GM12878 (cell line): ENCODE data around the gene CEP97. TPM values are rescaled to one million over a fixed set of nuclear protein-coding genes. Genes with fewer than 3 reads are reported as not detected.

ENCODE experiments used
- ATAC-seq: fragments of 200-7000 bp; cut with Tn5 transposase; 3 replicates; pipeline ENCODE4 v1.9.1; 2020; ENCODE audit warnings: mild to moderate bottlenecking, moderate library complexity
- BruUV-seq: library from RNA; stranded (reverse); fragments of 400-500 nt; replicated peaks from 2 replicates; lab custom pipeline; 2021; lab: Mats Ljungman, UMichigan
- CTCF ChIA-PET: fragments of 300-600 bp; sonication (Branson Sonifier 250); formaldehyde crosslinking; extraction: SDS; loops from one replicate; lab custom pipeline; 2021; ENCODE audit warnings: inconsistent platforms; lab: Yijun Ruan, JAX
- POLR2A ChIA-PET: fragments of 350-600 bp; formaldehyde crosslinking; extraction: SDS; loops from one replicate; lab custom pipeline; 2021; ENCODE audit warnings: inconsistent platforms; lab: Charles Lee
- RAD21 ChIA-PET: fragments of 300-600 bp; sonication (Branson Sonifier 250); formaldehyde crosslinking; loops from one replicate; lab custom pipeline; 2023; ENCODE audit warnings: antibody characterized with exemption; ENCODE audit not compliant: unreplicated experiment; lab: Charles Lee
- SMC1A ChIA-PET: fragments of 300-600 bp; sonication (Branson Sonifier 250); formaldehyde crosslinking; loops from one replicate; lab custom pipeline; 2023; ENCODE audit not compliant: unreplicated experiment, uncharacterized antibody; lab: Charles Lee
- DNase-seq: peaks from one replicate; pipeline ENCODE4 v3.0.0-alpha.2; 2011; ENCODE audit warnings: low read depth, low spot score
- FAIRE-seq: peaks from 3 replicates; lab custom pipeline; 2011; peaks lifted over from hg19 to GRCh38; lab: Jason Lieb, UNC
- H2AFZ ChIP-seq: 2 replicates; pipeline ENCODE4 v1.6.0; 2011; ENCODE audit warnings: low read depth, low read length, control low read depth; ENCODE audit not compliant: control insufficient read depth
- H3K27ac ChIP-seq: 2 replicates; pipeline ENCODE4 v1.5.1; 2011; ENCODE audit warnings: control low read depth; ENCODE audit not compliant: control insufficient read depth, insufficient read depth
- H3K27me3 ChIP-seq, 2 experiments: replicated peaks in 1 of 2; 2 replicates each; pipeline versions ENCODE4 v1.6.0 to v1.6.1; 2011; ENCODE audit warnings: low read length in 1 of 2; ENCODE audit not compliant: control insufficient read depth in 2 of 2, insufficient read depth in 2 of 2
- H3K36me3 ChIP-seq, 2 experiments: 2 replicates each; pipeline ENCODE4 v1.5.1; 2011; ENCODE audit warnings: low read length in 1 of 2; ENCODE audit not compliant: control insufficient read depth in 2 of 2, insufficient read depth in 2 of 2
- H3K4me1 ChIP-seq: 2 replicates; pipeline ENCODE4 v1.6.1; 2011; ENCODE audit warnings: mild to moderate bottlenecking, low read length, moderate library complexity, mixed read lengths; ENCODE audit not compliant: control insufficient read depth, insufficient read depth
- H3K4me2 ChIP-seq: 2 replicates; pipeline ENCODE4 v1.6.0; 2011; ENCODE audit warnings: control low read depth; ENCODE audit not compliant: control insufficient read depth, insufficient read depth
- H3K4me3 ChIP-seq: fragments of 200-600 bp; sonication (generic); 2 replicates; pipeline ENCODE4 v1.5.1; 2016
- H3K79me2 ChIP-seq: 2 replicates; pipeline ENCODE4 v1.6.0; 2011; ENCODE audit warnings: low read length; ENCODE audit not compliant: control insufficient read depth, insufficient read depth
- H3K9ac ChIP-seq: 2 replicates; pipeline ENCODE4 v1.8.0; 2011; ENCODE audit warnings: low read length, control low read depth, mixed read lengths; ENCODE audit not compliant: control insufficient read depth, insufficient read depth
- H3K9me3 ChIP-seq: replicated peaks from 3 replicates; pipeline ENCODE4 v1.5.1; 2011; ENCODE audit warnings: mild to moderate bottlenecking, low read length; ENCODE audit not compliant: control insufficient read depth, insufficient read depth
- H4K20me1 ChIP-seq: 2 replicates; pipeline ENCODE4 v1.6.0; 2011; ENCODE audit not compliant: control insufficient read depth, insufficient read depth
- BCL11A ChIP-seq: IDR thresholded peaks from 2 replicates; pipeline ENCODE4 v1.6.1; 2011; ENCODE audit warnings: low read depth, low read length
- BRCA1 ChIP-seq: IDR thresholded peaks from 2 replicates; pipeline ENCODE4 v1.6.1; 2011; ENCODE audit warnings: low read depth, low read length, improper control_type of control experiment
- HCFC1 ChIP-seq: fragments of 150-350 bp; IDR thresholded peaks from 2 replicates; pipeline ENCODE4 v1.6.1; 2014; ENCODE audit warnings: low read length
- HDAC6 ChIP-seq: fragments of 200-600 bp; sonication (generic); IDR thresholded peaks from one replicate; pipeline ENCODE4 v1.8.0; 2017; ENCODE audit warnings: antibody characterized with exemption; ENCODE audit not compliant: unreplicated experiment
- HDGF ChIP-seq: fragments of 450-650 bp; IDR thresholded peaks from 2 replicates; pipeline ENCODE4 v1.6.1; 2016; ENCODE audit warnings: antibody characterized with exemption
- KDM1A ChIP-seq: fragments of 200-600 bp; sonication (generic); IDR thresholded peaks from 2 replicates; pipeline ENCODE4 v1.6.1; 2016; ENCODE audit warnings: borderline replicate concordance
- MTA3 ChIP-seq: IDR thresholded peaks from 2 replicates; pipeline ENCODE4 v1.6.1; 2012; ENCODE audit warnings: low read length, inconsistent platforms, borderline replicate concordance
- NR2F1 ChIP-seq: fragments of 450-650 bp; conservative IDR thresholded peaks from 2 replicates; pipeline ENCODE4 v1.6.1; 2017; ENCODE audit warnings: mild to moderate bottlenecking
- RBBP5 ChIP-seq: fragments of 200-600 bp; sonication (generic); conservative IDR thresholded peaks from 2 replicates; pipeline ENCODE4 v1.6.1; 2016
- WGBS: methylation state at CpG from one replicate; pipeline ENCODE4 v1.1.6; 2016; ENCODE audit warnings: low lambda C conversion rate; ENCODE audit not compliant: insufficient replicate concordance, insufficient coverage; ENCODE audit errors: missing lambda C conversion rate; 5-methylcytosine and 5-hydroxymethylcytosine counted together
- in situ Hi-C: fragments of 300-500 bp; cut with MboI; formaldehyde crosslinking; loops from 9 replicates; pipeline ENCODE4 v1.14.3; 2018; ENCODE audit warnings: mixed read lengths
- intact Hi-C: fragments of 100-400 bp; cut with micrococcal nuclease; formaldehyde crosslinking; loops from one replicate; pipeline ENCODE4 v1.14.2; 2022; ENCODE audit not compliant: unreplicated experiment
- polyA plus RNA-seq, 11 experiments: library from polyadenylated mRNA; depleted of rRNA in 4 of 11; unstranded in 6 of 11; stranded (reverse) in 5 of 11; fragments of >200 nt; fragmentation: Nextera tagmentation in 4 of 11; fragmentation: Illumina TruSeq in 1 of 11; extraction: Ambion mirVana in 4 of 11; extraction: Trizol in 1 of 11; gene quantifications; 1 replicate in 1 of 11; 2 replicates in 10 of 11; pipeline versions ENCODE4 v1.2.1 to v1.2.3, GENCODE V29; 2011 to 2016; ENCODE audit warnings: inconsistent platforms in 2 of 11, missing spikeins in 2 of 11, low read depth in 1 of 11
- total RNA-seq, 4 experiments: library from RNA; depleted of rRNA in 3 of 4; stranded (reverse); fragments of >200 nt in 3 of 4; fragmentation: Illumina TruSeq in 1 of 4; extraction: Trizol in 1 of 4; gene quantifications; 2 replicates each; pipeline versions ENCODE4 v1.2.1 to v1.2.3, GENCODE V29; 2013 to 2021
- TF ChIP-seq, protein P1 (sequence below): IDR thresholded peaks from 2 replicates; pipeline ENCODE4 v1.6.1; 2011; ENCODE audit warnings: borderline replicate concordance, low read depth, mild to moderate bottlenecking, moderate library complexity, mixed read lengths, low read length; ENCODE audit not compliant: insufficient read depth; ENCODE audit errors: extremely low read length
- TF ChIP-seq, protein P2 (sequence below): fragments of 450-650 bp; formaldehyde crosslinking; IDR thresholded peaks from 2 replicates; pipeline ENCODE4 v1.5.0; 2022; ENCODE audit warnings: mild to moderate bottlenecking, missing genetic modification characterization

CEP97 gene
- total and polyA plus RNA-seq, 10 of the 15 experiments (the other 5 are each of a cell fraction or from before 2014, with no cell fraction given): 1.9 to 13.7 (median 5.8) TPM

DNA sequence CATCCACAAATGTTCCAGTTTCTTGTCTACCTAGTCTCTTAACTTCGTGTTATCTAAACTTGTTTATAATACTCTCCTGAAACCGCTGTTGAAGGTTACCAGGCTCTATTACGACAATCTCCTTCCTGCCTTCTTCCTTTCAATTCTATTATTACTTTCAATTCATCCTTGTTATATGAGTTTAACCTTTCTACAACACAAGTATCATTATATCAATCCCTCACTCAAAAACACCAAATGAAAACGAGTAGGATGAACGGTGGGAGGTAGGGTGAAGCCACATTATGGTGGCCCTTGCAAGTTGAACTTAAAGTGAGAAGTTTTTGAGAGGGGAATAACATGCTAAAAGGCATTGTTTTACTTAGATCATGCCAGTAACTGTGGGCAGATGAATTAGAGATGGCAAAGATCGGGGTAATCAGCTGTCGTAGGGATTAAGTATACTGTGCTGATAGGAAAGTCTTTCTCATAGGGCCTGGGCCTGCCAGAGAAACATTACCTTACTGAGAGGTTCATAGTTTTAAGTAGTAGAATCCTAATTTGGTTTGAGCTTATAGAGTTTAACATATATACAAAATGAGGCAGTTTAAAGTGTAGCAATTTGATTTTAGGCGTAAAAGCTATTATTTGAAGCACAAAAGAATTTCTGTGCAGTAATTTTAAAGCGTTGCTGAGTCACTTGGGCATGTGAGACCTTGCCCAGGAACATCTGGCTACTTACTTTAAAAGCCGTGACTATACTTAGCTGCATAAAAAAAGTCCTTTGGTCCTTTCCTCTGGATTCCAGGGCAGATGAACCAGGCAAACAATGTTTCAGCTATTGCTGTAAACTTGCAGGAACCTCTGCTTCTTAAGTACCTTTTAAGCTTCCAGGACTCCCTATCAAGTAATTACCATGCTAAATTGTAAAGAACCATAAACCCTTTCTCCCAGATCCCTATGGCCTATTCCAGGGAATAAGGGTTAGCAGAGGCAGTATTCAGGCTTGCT, 3.3 kb upstream of the CEP97 start:
- TF ChIP-seq RBBP5: no peak
- TF ChIP-seq NR2F1: no peak
- TF ChIP-seq HDAC6: no peak
- TF ChIP-seq, protein P1, sequence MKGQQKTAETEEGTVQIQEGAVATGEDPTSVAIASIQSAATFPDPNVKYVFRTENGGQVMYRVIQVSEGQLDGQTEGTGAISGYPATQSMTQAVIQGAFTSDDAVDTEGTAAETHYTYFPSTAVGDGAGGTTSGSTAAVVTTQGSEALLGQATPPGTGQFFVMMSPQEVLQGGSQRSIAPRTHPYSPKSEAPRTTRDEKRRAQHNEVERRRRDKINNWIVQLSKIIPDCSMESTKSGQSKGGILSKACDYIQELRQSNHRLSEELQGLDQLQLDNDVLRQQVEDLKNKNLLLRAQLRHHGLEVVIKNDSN: no peak
- no peak for TF ChIP-seq MTA3
- no peak for TF ChIP-seq HDGF
- TF ChIP-seq BRCA1: no peak
- no peak for TF ChIP-seq KDM1A
- TF ChIP-seq BCL11A: no peak
- TF ChIP-seq, protein P2, sequence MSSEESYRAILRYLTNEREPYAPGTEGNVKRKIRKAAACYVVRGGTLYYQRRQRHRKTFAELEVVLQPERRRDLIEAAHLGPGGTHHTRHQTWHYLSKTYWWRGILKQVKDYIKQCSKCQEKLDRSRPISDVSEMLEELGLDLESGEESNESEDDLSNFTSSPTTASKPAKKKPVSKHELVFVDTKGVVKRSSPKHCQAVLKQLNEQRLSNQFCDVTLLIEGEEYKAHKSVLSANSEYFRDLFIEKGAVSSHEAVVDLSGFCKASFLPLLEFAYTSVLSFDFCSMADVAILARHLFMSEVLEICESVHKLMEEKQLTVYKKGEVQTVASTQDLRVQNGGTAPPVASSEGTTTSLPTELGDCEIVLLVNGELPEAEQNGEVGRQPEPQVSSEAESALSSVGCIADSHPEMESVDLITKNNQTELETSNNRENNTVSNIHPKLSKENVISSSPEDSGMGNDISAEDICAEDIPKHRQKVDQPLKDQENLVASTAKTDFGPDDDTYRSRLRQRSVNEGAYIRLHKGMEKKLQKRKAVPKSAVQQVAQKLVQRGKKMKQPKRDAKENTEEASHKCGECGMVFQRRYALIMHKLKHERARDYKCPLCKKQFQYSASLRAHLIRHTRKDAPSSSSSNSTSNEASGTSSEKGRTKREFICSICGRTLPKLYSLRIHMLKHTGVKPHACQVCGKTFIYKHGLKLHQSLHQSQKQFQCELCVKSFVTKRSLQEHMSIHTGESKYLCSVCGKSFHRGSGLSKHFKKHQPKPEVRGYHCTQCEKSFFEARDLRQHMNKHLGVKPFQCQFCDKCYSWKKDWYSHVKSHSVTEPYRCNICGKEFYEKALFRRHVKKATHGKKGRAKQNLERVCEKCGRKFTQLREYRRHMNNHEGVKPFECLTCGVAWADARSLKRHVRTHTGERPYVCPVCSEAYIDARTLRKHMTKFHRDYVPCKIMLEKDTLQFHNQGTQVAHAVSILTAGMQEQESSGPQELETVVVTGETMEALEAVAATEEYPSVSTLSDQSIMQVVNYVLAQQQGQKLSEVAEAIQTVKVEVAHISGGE (CRISPR knock-in tag): no peak
- no peak for TF ChIP-seq HCFC1
- CTCF ChIA-PET: interaction anchor here (0.7 to 1.8 kb wide), 10 partner anchors 12 to 508 kb away, joined by 3 to 4 read pairs (median 3); partner anchors contain the start of gene SENP7
- Histone ChIP-seq H2AFZ (0 out of 2 replicates have a peak overlapping the region, but pooled peaks have one; percentile 7), H3K27ac (peak overlapping the region; percentile 92), H4K20me1 (no peaks in the 10 kb centered on the region), H3K9ac (no peak overlapping the region), H3K4me2 (no peak overlapping the region), H3K9me3 (no peaks in the 10 kb centered on the region), H3K79me2 (peaks cover 13% of the 10 kb centered on the region), H3K27me3 (no peaks in the 10 kb centered on the region), H3K4me3 (no peak overlapping the region), H3K4me1 (peaks cover 15% of the 10 kb centered on the region), H3K36me3 (no peaks in the 10 kb centered on the region)
- SMC1A ChIA-PET: interaction anchor here (0.6 to 2.2 kb wide), 5 partner anchors 12 to 504 kb away, joined by 3 to 11 read pairs (median 5); no protein-coding TSS in a partner anchor
- POLR2A ChIA-PET: interaction anchor here (0.7 to 1.0 kb wide), 2 partner anchors 58 to 140 kb away, joined by 3 to 4 read pairs; partner anchors contain the start of gene NXPE3
- RAD21 ChIA-PET: interaction anchor here (1.7 kb wide), 1 partner anchor 82 kb away, joined by 4 read pairs; no protein-coding TSS in a partner anchor
- 56% methylated on average over 10 of the region's 10 CpGs for WGBS
- in situ Hi-C loops (no loop called here), intact Hi-C loops (loop anchor here (10.0 kb wide), 1 partner anchor 224 kb away; no protein-coding TSS in a partner anchor)
- FAIRE-seq (no peak), DNase-seq (no peak), ATAC-seq (no peak)
- BruUV-seq: no TSS peak
